ENCODE measurements around the gene ELMOD2.
"Not testable (repeated sequence)": the region's sequence is repeated elsewhere in the genome, so short reads cannot be mapped to it uniquely, and the experiment has no call there.

Gene ELMOD2, protein sequence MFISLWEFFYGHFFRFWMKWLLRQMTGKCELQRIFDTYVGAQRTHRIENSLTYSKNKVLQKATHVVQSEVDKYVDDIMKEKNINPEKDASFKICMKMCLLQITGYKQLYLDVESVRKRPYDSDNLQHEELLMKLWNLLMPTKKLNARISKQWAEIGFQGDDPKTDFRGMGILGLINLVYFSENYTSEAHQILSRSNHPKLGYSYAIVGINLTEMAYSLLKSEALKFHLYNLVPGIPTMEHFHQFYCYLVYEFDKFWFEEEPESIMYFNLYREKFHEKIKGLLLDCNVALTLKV

DNA sequence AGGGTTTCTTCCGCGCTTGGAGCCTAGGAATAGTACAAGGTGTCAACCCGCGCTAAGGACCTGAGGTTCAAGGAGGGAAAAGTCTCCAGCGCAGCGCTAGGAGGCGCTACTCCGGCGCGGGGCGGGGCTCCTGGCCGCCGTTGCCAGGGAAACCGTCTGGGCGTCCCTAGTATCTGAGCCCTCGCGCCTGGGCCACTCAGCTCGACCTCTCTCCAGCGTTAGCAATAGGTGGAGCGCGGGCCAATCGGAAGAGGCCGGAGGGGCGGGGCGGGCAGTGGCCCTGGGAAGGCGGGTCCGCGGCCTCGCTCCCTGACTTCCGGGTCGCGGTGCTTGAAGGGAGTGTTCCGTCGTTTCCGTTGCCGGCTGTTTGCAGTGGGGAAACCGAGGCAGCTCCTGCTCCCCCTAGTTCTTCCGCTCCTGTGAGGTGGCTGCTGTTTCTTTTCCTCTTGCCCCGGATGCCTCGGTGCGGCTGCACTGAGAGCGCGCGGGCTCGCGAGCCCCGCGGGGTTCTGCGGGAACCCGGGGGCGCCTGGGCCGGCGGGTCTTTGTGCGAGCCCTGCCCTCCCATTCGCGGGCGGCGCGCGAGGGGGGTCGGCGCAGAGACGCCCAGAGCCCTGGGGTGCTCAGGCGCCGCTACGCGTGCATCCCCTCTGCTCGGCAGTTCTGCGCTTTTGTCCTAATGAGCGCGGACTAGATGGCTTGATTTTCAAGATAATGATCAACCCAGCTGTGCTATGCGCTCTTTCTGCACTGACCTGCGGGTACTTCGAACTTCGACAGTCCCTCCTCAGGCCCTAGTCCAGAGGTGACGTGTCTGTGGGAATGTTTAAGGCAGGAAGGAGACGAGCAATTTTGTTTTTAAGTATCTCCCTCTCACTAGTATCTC, at the start of gene ELMOD2:
Gene ELMOD2, plus strand, starts transcription at position 312 of the 886 bp plus-strand sequence. CDS start 1,261 bp downstream, outside the sequence.
- no peak for TF ChIP-seq ZNF274 (IDR thresholded peaks at IDR 0.05; ENCODE audit: low read depth, low read length)
- H3K4me3 ChIP-seq (ENCODE audit: low read length): peak within 1 kb of the TSS; percentile 86

DNA sequence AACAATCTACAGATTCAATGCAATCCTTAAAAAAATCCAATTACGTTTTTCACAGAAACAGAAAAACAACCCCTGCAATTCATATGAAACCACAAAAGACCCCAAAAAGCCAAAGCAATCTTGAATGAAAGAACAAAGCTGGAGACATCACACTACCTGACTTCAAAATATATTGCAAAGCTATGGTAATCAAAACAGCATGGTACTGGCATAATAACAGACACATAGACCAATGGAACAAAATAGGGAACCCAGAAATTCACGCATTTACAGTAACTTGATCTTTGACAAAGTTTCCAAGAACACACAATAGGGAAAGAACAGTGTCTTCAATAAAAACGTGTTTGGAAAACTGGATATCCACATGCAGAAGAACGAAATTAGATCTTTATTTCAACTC, 40.5 kb upstream of the ELMOD2 start:
- TF ChIP-seq ZNF274 (IDR thresholded peaks at IDR 0.05; ENCODE audit: low read depth, low read length): no peak
- no peak overlapping the region for H3K4me3 ChIP-seq (ENCODE audit: low read length)

DNA sequence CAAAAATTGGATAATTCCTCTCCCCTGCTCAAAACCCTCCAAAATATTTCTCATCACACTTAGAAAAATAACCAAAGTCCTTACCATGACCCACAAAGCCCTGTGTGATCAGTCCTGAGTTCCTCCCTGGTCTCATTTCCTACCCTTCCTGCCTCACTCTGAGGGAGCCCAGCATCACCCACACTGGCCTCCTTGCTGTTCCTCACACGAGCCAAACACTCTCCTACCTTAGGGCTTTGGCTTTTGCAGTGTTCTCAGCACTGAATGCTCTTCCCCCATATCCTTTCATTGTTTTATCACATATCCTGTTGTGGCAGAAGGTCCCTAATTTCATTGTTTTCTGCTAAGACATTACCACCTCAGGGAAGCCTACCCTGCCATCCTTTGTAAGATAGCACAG, 38.0 kb upstream of the ELMOD2 start:
- TF ChIP-seq ZNF274 (IDR thresholded peaks at IDR 0.05; ENCODE audit: low read depth, low read length): no peak
- no peak overlapping the region for H3K4me3 ChIP-seq (ENCODE audit: low read length)

DNA sequence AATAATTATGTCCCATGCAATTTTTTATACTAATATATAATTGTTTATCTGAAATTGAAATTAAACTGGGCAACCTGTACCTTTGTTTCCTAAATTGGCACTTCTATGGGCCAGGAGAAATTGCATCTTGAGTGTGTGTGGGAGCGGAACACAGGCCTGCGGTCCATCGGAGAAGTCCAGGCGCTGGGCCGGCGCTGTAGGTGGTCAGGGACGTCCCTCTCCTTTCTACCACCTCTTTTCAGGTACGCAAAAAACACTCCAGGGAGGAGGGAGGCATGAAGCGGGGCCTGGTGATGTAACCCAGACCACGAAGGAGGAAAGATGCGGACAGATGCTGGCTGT, 26.6 kb upstream of the ELMOD2 start:
- no peak overlapping the region for H3K4me3 ChIP-seq (ENCODE audit: low read length)
- no peak for TF ChIP-seq ZNF274 (IDR thresholded peaks at IDR 0.05; ENCODE audit: low read depth, low read length)

DNA sequence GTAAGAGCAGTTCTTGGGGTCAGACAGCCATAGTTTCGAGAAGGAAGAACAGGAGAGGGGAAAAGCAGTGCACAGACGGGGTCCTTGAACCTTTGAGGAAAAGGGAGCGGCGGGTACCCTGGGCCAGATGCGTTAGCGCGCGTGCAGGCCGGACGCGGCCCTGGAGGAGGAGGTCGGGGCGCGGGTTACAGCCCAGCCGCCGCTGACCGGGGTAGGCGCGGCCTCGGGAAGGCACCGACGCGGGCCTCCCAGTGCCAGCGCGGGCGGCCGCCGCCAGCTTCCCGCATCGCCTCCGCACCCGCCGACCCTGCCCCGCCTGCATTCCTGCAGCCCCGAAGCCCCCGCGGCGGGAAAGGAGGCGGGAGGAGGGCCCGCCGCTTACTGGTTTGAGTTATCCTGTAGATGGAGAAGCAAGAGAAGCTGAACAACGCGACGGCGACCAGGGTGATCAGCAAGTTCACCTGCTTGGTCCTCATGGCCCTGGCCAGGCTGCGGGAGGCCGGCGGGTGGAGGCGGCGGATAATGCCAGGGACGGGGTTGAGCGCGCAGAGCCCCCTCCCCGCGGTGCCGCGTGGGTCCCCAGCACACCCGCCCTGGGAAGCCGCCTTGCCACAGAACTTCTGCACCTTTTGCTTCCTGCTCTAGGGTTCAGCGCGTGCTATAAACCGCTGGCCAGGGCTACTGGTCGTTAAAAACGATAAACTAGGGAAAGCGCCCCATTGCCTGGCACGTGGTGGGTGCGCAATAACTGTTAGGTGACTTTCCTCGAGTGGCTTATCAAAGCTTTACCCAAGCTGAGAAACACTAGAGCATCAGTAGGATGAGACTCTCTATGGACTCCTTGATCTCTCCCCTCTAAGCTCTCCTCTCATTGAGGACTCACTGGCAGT, 26.0 kb upstream of the ELMOD2 start, which contains the start of gene MGAT4D:
Gene MGAT4D, minus strand, starts transcription at position 547 of the 890 bp plus-strand sequence. Its CDS starts 71 bp downstream, at position 476.
- no peak within 1 kb of the TSS for H3K4me3 ChIP-seq (ENCODE audit: low read length)
- no peak for TF ChIP-seq ZNF274 (IDR thresholded peaks at IDR 0.05; ENCODE audit: low read depth, low read length)

DNA sequence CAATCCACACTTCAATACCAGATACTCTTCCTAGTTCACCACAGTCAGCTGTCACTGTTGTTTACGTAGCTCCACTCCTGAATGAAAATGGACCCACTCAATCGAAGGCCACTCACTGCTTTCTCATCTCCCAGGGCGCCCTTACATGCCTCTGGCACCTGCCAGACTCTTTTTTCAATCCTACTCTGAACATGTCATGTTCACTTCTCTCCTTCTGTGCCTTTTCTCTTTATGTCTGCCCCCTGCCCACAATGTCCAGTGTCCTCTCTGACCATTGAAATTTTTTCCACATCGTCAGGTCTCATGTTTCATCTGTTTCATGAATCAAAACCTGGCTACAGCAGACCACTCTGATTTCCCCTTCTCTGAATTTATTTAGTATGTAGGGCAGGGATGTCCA, 24.6 kb upstream of the ELMOD2 start:
- H3K4me3 ChIP-seq (ENCODE audit: low read length): no peak overlapping the region
- no peak for TF ChIP-seq ZNF274 (IDR thresholded peaks at IDR 0.05; ENCODE audit: low read depth, low read length)

DNA sequence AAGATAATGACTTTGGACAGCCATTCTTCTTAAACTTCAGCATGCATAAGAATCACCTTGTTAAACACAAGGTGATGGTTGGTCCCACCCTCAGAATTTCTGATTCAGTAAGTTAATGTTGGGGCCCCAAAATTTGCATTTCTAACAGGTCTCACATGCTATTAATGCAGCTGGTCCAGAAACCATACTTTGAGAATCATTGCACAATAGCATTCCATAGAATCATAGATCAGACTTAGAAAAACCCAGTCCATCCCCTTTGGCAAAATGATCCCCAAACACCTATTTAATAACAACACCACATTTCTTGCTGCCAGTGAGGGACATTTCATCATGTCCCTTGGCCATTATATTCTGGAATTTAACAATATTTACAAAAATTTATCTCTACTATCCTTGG, 19.7 kb upstream of the ELMOD2 start:
- H3K4me3 ChIP-seq (ENCODE audit: low read length): no peak overlapping the region
- no peak for TF ChIP-seq ZNF274 (IDR thresholded peaks at IDR 0.05; ENCODE audit: low read depth, low read length)

DNA sequence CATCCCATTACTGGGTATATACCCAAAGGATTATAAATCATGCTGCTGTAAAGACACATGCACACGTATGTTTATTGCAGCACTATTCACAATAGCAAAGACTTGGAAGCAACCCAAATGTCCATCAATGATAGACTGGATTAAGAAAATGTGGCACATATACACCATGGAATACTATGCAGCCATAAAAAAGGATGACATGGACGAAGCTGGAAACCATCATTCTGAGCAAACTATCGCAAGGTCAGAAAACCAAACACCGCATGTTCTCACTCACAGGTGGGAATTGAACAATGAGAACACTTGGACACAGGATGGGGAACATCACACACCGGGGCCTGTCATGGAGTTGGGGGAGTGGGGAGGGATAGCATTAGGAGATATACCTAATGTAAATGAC, 10.2 kb upstream of the ELMOD2 start:
- not testable (repeated sequence) for H3K4me3 ChIP-seq (ENCODE audit: low read length)

DNA sequence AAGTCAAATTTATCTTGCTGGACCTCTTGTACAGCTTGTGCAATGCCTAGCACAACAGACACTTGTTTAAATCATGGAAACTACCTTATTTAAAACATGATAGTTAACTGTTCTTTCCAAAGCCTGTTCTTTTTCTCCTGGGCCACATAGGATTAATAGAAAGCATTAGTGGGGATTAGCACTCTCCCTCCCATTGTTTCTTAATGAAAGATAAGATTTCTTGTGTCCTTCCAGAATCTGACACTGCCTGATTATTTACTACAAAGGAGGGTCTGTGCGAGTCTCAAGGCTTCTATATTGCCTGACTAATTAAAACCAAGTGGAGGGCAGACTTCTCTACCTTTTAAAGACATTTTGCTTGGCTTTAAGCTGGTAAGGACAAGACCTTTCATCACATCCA, 8.5 kb upstream of the ELMOD2 start:
- H3K4me3 ChIP-seq (ENCODE audit: low read length): no peak overlapping the region
- TF ChIP-seq ZNF274 (IDR thresholded peaks at IDR 0.05; ENCODE audit: low read depth, low read length): no peak

DNA sequence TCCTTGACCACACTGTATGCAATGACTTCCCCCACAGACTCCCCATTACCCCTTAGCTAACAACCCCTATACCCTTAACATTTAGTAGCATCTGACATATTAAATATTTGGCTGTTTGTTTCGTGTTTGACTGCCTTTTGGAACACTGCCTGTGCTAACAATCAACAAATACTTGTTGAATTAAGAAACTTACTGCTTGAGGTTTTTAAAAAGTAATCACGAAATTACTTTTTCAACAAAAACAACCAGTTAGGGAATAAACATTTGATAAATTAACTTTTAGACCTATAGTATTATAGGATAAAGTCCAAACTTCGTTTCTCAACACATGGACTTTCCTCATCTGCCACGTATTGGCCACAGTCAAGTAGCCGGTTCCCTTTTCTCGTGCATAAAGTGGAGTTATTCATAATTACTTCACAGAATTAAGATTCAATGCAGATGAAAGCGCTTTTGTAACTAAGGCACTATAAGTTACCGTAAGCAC, 555 bp upstream of the ELMOD2 start:
- no peak for TF ChIP-seq ZNF274 (IDR thresholded peaks at IDR 0.05; ENCODE audit: low read depth, low read length)
- peak overlapping the region; percentile 18; the same call in 1 of the 2 replicates for H3K4me3 ChIP-seq (ENCODE audit: low read length)

DNA sequence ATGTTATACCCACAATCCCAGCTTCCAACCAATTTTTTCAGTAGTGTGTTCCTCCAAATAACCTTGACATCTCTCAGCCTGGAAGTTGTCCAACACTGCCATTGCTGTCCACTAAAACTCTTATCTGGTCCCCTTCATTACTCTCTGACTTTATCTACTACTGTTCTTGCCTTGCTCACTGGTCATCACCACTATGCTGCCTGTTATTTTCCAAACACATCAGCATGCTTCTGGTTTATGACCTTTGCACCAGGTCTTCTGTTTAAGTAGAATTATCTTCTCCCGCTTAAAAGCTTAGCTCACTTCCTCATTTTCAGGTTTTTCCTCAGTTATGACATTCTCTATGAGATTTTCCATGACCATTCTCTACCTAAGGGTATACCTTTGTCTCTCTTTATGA, 5.5 kb downstream of the ELMOD2 start:
- no peak overlapping the region for H3K4me3 ChIP-seq (ENCODE audit: low read length)
- no peak for TF ChIP-seq ZNF274 (IDR thresholded peaks at IDR 0.05; ENCODE audit: low read depth, low read length)

DNA sequence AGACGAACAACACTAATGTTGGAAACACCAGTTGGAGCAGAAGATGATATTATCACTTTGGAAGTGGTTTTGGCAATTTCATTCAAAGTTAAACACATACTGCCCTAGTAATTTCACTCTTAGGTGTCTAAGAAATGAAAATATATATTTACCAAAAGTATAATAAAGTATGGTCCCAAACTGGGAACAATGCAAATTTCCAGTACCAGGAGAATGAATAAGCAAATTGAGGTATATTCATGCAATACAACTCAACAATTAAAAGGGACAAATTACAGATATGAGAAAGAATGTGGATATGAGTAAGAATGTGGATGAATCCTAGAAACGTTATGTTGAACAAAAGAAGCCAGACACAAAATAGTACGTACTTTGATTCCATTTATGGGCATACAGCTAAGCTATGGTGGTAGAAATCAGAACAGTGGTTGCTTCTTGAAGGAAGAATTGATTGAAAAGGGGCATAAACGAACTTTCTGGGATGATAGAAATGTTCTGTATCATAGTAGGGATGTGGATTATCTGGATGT, 10.0 kb downstream of the ELMOD2 start:
- TF ChIP-seq ZNF274 (IDR thresholded peaks at IDR 0.05; ENCODE audit: low read depth, low read length): no peak
- H3K4me3 ChIP-seq (ENCODE audit: low read length): no peak overlapping the region

DNA sequence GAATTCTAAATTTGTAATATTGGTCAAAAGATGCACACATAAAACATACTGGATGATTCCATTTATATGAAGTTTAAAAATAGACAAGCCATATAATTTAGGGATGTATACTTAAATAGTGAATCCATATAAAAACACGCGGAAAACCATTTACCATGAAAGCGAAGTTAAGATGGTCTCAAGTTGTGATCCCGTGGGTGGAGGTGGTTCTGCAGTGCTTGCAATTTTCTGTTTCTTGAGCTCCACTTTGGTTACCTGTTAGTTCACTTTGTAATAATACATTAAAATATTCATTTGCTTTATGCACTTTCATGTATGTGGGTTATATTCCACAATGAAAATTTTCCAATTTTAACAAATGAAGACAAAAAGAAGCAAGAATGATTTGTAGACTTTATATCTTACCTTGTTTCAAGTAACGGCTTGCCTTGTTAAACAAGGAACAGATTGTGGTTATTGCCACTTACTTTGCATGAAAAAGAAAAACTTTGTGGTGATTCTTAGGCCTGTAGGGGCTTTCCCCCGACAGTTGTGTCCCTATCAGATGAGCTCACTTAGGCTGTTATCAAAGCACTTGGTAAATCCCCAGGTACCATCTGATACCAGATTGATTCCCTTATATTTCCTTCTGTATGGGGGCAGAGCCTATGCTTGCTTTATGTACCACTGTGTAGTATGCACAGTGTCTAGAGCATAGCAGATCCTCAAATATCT, 32.6 kb downstream of the ELMOD2 start:
- TF ChIP-seq ZNF274 (IDR thresholded peaks at IDR 0.05; ENCODE audit: low read depth, low read length): no peak
- H3K4me3 ChIP-seq (ENCODE audit: low read length): no peak overlapping the region

All from GM08714 (cell line).